Psoas muscle (tissue), 8 donors: ENCODE measurements around the gene AGPAT3. TPM values are rescaled to one million over a fixed set of nuclear protein-coding genes. Genes with fewer than 3 reads are reported as not detected.

ENCODE experiments used
- ATAC-seq, 4 donors: fragments of 200-7000 bp; cut with Tn5 transposase; one replicate each; pipeline ENCODE4 v1.9.1; 2020; ENCODE audit warnings: moderate library complexity in 3 of 4, mild to moderate bottlenecking in 2 of 4
- DNase-seq, 2 donors: peaks; one replicate each; pipeline ENCODE4 v3.0.0-alpha.2; 2020
- H3K27ac ChIP-seq: fragments of 200-600 bp; one replicate; pipeline ENCODE4 v1.8.0; 2022
- H3K27me3 ChIP-seq, 3 donors: fragments of 200-600 bp in 1 of 3; one replicate each; pipeline versions ENCODE4 v1.6.1 to v1.8.0; 2013 to 2022; ENCODE audit warnings: low read length in 2 of 3, mild to moderate bottlenecking in 2 of 3, moderate library complexity in 1 of 3; ENCODE audit not compliant: insufficient read depth in 3 of 3
- H3K36me3 ChIP-seq, 2 donors: fragments of 200-600 bp in 1 of 2; one replicate each; pipeline versions ENCODE4 v1.6.1 to v1.8.0; 2013 to 2022; ENCODE audit warnings: low read depth in 1 of 2, mild to moderate bottlenecking in 1 of 2, moderate library complexity in 1 of 2; ENCODE audit not compliant: insufficient read depth in 1 of 2
- H3K4me1 ChIP-seq: fragments of 200-600 bp; one replicate; pipeline ENCODE4 v1.8.0; 2022
- H3K4me3 ChIP-seq: fragments of 200-600 bp; one replicate; pipeline ENCODE4 v1.8.0; 2022; ENCODE audit warnings: mild to moderate bottlenecking
- H3K9me3 ChIP-seq: fragments of 200-600 bp; one replicate; pipeline ENCODE4 v1.8.0; 2022
- WGBS, 3 donors: extraction: QIAGEN DNeasy Blood & Tissue Kit; methylation state at CpG; one replicate each; pipeline versions ENCODE4 v1.1.6 to v1.1.7; 2013; 5-methylcytosine and 5-hydroxymethylcytosine counted together
- intact Hi-C, 2 donors: fragments of 100-400 bp; cut with DNase I; formaldehyde crosslinking; loops; one replicate each; pipeline versions ENCODE4 v1.11.0 to v1.14.2; 2022
- polyA plus RNA-seq, 3 donors: library from polyadenylated mRNA; stranded (reverse); fragments of 200-250 nt; gene quantifications; one replicate each; pipeline ENCODE4 v1.2.3, GENCODE V29; 2013
- total RNA-seq, 4 donors: library from RNA; stranded (reverse); fragmentation: NEBNext Ultra II Directional in 2 of 4; extraction: Animal tissue kit (Norgen Biotek cat#: 25700) in 2 of 4; gene quantifications; one replicate each; pipeline versions ENCODE4 v1.2.1 to v1.2.4, GENCODE V29; 2021 to 2023
- TF ChIP-seq, protein P1 (sequence below): fragments of 200-600 bp; IDR thresholded peaks from one replicate; pipeline ENCODE4 v1.8.0; 2022; ENCODE audit warnings: antibody characterized with exemption
- donor health status: healthy with polysubstance abuse.
- donor health status: DM: no; HTN: no; CAD: no; lungs with moderate emphysema.
- donor health status: Bipolar disorder and iron deficiency.
- donor health status: healthy.
- donor health status: DM: yes; HTN: yes; CAD: no.
- donor health status: DM: no; HTN: no; CAD: no.
- donor health status: DM: no; HTN: no; CAD: no.
- donor health status: DM: yes; HTN: yes; CAD: no.

AGPAT3 gene
- total and polyA plus RNA-seq, 7 donors, result 28.4 to 117 (median 50.7) TPM

DNA sequence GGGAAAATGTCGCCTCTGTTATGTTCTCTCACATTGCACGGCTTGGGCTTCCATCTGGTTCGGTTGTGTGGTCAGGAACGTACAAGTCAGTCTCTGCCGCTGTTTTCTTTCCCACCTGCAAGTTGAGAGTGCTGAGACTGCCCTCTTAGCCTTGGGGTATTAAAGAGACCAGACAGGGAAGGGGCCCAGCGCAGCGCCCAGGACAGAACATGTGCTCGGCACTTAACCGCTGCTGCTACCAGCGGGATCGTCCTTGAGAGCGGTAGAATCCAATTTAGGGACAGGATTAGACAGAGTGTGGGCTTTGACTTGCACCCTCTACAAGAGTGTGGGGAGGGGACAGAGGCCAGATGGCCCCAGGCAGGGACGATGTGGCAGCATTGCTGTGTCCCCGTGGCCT, 17.7 kb upstream of the AGPAT3 start:
- WGBS, 3 donors, result 86 to 92% (median 91%) methylated on average over 14 of the region's 14 CpGs
- ATAC-seq (no peak), DNase-seq (no peak)
- Histone ChIP-seq H3K27ac (no peak overlapping the region), H3K9me3 (no peaks in the 10 kb centered on the region), H3K27me3 (no peaks in the 10 kb centered on the region), H3K36me3 (no peaks in the 10 kb centered on the region), H3K4me1 (no peaks in the 10 kb centered on the region), H3K4me3 (no peak overlapping the region)
- intact Hi-C loops, result no loop called here
- TF ChIP-seq, protein P1, sequence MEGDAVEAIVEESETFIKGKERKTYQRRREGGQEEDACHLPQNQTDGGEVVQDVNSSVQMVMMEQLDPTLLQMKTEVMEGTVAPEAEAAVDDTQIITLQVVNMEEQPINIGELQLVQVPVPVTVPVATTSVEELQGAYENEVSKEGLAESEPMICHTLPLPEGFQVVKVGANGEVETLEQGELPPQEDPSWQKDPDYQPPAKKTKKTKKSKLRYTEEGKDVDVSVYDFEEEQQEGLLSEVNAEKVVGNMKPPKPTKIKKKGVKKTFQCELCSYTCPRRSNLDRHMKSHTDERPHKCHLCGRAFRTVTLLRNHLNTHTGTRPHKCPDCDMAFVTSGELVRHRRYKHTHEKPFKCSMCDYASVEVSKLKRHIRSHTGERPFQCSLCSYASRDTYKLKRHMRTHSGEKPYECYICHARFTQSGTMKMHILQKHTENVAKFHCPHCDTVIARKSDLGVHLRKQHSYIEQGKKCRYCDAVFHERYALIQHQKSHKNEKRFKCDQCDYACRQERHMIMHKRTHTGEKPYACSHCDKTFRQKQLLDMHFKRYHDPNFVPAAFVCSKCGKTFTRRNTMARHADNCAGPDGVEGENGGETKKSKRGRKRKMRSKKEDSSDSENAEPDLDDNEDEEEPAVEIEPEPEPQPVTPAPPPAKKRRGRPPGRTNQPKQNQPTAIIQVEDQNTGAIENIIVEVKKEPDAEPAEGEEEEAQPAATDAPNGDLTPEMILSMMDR, result no peak

DNA sequence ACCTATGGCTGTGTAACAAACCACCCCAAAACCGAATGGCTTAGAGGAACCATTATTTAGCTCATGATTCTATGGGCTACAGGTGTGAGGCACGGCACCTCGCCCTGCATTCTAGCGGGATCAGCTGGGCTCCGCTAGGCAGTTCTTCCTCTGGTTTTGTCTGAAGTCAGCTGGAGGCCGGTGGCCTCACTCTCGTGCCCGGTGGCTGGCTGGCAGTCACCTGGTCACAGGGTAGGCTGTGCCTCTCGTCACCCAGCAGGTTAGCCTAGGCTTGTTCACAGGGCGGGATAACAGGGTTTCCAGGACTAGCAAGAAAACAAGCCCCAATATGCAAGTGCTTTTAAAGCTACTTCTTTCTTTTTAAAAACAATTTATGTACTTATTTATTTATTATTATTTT, 16.3 kb upstream of the AGPAT3 start:
- Histone ChIP-seq H3K27ac (no peak overlapping the region), H3K27me3 (no peaks in the 10 kb centered on the region), H3K4me1 (no peaks in the 10 kb centered on the region), H3K9me3 (no peaks in the 10 kb centered on the region), H3K4me3 (no peak overlapping the region), H3K36me3 (no peaks in the 10 kb centered on the region)
- no peak for DNase-seq
- TF ChIP-seq, protein P1, result no peak
- intact Hi-C loops, result no loop called here
- WGBS, 3 donors, result 89 to 95% (median 90%) methylated on average over 10 of the region's 10 CpGs
- no peak for ATAC-seq

DNA sequence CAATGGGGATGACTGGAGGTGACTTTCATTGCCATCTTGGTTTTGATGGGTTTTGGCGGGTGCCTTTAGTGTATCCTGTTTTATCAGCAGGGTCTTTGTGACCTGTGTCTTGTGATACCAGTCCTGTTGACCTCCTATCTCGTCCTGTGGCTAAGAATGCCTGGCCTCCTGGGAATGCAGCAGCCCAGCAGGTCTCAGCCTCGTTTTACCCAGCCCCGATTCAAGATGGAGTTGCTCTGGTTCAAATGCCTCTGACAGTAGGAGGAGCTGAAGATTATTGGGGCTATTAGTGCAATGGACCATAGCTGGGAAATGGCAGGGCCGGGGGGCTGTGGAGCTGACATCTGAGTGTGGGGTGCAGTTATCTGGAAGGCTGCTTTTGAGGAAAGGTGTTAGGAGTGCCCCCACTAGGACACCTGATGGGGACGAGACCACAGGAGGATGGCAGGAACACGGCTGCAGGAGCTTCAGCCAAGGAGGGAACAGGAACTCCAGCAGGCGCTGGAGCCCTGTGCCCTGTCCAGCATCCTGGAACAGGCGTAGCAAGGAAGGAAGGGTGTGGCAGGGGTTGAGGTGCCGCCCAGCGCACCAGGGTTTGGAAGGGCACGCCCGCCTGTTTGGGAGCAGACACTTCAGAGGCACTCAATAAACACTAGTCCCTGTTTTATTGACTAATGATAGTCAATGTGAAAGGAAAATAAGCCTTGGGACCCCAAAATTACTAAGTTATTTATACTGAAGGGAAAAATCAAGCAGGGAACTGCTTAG, 15.3 kb upstream of the AGPAT3 start:
- WGBS, 3 donors, result 61 to 69% (median 68%) methylated on average over 13 of the region's 13 CpGs
- TF ChIP-seq, protein P1, result no peak
- no peaks in the 10 kb centered on the region for H3K9me3 ChIP-seq
- no peaks in the 10 kb centered on the region for H3K27me3 ChIP-seq
- no peaks in the 10 kb centered on the region for H3K36me3 ChIP-seq
- no peak for DNase-seq
- intact Hi-C loops, result no loop called here
- H3K27ac ChIP-seq, result no peak overlapping the region
- no peak for ATAC-seq
- H3K4me1 ChIP-seq, result no peaks in the 10 kb centered on the region
- H3K4me3 ChIP-seq, result no peak overlapping the region

DNA sequence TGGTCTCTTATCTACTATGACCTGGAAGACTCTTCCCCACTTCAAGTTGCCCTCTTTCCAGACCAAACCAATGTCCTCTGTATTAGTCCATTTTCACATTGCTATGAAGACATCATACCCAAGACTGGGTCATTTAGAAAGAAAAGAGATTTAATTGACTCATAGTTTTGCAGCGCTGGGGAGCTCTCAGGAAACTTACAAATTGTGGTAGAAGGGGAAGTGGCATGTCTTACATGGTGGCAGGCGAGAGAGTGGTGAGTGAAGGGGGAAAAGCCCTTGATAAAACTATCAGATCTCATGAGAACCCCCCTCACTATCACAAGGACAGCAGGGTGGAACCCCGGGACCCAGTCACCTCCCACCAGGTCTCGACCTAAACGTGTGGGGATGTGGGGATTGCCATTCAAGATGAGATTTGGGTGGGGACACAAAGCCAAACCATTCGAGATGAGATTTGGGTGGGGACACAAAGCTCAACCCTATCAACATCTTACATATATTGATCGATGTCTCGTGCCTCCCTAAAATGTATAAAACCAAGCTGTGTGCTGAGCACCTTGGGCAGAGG, 14.2 kb upstream of the AGPAT3 start:
- H3K27ac ChIP-seq, result no peak overlapping the region
- 76 to 91% (median 83%) methylated on average over 8 of the region's 8 CpGs for WGBS, 3 donors
- no peaks in the 10 kb centered on the region for H3K27me3 ChIP-seq
- H3K36me3 ChIP-seq, result no peaks in the 10 kb centered on the region
- intact Hi-C loops, result no loop called here
- no peaks in the 10 kb centered on the region for H3K4me1 ChIP-seq
- no peak for DNase-seq
- H3K4me3 ChIP-seq, result no peak overlapping the region
- H3K9me3 ChIP-seq, result no peaks in the 10 kb centered on the region
- TF ChIP-seq, protein P1, result no peak
- ATAC-seq, result no peak
